AG08396 (cell line): ENCODE measurements around the gene PAK1IP1.
"Not testable (repeated sequence)": the region's sequence is repeated elsewhere in the genome, so short reads cannot be mapped to it uniquely, and the experiment has no call there.

Experiments used
- DNase-seq: peaks from one replicate; pipeline ENCODE4 v3.0.0; 2012; ENCODE audit warnings: low spot score, mixed read lengths

The PAK1IP1 gene, protein sequence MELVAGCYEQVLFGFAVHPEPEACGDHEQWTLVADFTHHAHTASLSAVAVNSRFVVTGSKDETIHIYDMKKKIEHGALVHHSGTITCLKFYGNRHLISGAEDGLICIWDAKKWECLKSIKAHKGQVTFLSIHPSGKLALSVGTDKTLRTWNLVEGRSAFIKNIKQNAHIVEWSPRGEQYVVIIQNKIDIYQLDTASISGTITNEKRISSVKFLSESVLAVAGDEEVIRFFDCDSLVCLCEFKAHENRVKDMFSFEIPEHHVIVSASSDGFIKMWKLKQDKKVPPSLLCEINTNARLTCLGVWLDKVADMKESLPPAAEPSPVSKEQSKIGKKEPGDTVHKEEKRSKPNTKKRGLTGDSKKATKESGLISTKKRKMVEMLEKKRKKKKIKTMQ

DNA sequence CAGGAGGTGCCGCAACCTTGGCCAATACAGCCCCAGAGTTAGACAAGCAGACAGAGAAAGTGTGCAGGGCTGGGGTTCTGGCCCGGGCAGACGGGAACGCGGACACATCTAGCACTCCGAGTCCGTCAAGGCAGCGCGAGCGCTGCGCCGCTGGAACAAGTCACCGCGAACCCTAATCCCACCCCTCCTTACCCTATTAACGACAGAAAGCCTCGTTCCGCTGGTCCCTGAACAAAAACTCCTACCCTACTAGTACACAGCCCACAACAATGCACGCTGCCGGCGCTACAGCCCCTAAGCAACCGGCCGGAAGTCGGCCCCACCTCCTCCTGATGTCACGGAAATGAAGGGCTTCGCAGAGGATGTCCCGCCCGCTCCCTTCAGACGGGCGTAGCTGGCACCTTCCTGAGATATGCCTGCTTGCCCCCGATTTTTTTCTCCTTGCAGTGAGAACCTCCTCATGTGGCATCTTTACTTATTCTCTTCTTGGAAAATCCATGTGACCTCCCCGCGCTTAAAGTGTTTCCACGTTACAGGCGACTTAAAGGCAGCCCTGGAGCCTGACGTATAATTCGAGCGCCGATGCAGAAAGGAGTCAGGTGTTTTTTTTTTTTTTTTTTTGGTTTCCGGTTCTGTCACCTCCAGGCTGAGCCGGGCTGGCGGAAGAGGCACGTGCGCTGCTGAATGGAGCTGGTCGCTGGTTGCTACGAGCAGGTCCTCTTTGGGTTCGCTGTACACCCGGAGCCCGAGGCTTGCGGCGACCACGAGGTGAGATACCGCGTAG, at the start of gene PAK1IP1, which contains the start of gene C6orf52:
Gene PAK1IP1 (plus strand): TSS at position 671 of the 784 bp plus-strand sequence. CDS start 14 bp downstream, at position 685.
Gene C6orf52 (minus strand): TSS at position 315 of the 784 bp plus-strand sequence. CDS start 7,066 bp downstream, outside the sequence.
- peak; percentile 93 for DNase-seq

DNA sequence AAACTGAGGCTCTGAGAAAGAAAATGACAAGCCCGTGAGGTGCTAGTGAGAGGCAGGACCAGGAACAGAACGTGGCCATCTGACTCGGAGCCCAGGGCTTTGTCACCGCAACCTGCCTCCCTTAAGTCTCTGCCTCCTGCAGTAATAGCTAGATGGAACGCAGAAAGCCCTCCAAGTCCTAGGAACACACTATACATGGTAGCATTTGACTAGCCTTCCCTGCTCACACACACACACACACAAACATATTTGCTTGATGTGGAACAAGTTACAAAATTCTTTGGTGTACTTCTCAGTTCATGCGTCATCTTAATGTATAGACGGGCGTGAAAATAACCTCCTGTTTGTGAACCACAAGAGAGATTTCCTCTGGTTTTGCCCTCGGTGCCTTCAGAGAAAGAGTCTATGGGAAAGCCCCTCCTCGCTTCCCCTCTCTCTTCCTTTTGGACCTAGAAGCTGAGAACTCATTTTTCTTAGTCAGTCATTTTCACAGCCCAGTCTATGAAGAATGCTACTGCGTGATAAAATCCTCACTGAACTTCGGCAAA, 39.2 kb upstream of the PAK1IP1 start:
- no peak for DNase-seq

DNA sequence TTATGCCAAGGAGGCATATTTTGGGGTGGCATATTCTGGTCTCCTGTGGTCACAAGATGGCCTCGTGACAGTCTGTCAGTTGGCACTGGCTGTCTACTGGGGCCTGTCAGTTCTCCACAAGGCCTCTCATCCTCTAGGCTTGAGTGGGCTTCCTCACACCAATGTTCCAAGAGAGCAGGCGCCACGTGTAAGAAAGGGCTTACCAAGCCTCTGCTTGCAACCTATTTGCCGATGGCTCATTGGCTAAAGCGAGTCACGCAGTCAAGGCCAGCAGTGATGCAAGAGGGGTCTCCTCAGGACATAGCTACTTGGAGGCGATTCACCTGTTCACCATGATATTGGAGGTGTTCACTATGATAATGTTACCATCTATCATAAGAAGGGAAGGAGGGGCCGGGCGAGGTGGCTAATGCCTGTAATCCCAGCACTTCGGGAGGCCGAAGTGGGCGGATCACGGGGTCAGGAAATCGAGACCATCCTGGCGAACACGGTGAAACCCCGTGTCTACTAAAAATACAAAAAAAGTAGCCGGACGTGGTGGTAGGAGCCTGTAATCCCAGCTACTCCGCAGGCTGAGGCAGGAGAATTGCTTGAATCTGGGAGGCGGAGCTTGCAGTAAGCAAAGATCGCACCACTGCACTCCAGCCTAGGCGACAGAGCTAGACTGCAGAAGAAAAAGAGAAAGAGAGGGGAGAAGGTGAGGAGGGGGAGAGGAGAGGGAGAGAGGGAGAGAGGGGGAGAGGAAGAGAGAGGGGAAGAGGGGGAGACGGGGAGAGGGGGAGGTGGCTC, 35.7 kb upstream of the PAK1IP1 start:
- DNase-seq: no peak

DNA sequence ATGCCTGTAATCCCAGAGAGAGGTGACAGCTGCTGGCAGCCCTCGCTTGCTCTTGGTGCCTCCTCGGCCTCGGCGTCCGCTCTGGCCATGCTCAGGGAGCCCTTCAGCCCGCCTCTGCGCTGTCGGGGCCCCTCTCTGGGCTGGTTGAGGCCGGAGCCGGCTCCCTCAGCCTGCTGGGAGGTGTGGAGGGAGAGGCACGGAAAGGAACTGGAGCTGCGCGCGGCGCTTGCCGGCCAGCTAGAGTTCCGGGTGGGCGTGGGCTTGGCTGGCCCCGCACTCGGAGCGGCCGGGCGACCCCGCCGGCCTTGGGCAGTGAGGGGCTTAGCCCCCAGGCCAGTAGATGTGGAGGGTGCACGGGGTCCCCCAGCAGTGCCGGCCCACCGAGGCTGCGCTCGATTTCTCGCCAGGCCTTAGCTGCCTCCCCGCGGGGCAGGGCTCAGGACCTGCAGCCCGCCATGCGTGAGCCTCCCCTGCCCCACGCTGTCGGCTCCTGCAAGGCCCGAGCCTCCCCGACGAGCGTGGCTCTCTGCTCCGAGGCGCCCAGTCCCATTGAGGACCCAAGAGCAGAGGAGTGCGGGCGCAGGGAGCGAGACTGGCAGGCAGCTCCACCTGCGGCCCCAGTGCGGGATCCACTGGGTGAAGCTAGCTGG, 34.9 kb upstream of the PAK1IP1 start:
- DNase-seq: no peak

DNA sequence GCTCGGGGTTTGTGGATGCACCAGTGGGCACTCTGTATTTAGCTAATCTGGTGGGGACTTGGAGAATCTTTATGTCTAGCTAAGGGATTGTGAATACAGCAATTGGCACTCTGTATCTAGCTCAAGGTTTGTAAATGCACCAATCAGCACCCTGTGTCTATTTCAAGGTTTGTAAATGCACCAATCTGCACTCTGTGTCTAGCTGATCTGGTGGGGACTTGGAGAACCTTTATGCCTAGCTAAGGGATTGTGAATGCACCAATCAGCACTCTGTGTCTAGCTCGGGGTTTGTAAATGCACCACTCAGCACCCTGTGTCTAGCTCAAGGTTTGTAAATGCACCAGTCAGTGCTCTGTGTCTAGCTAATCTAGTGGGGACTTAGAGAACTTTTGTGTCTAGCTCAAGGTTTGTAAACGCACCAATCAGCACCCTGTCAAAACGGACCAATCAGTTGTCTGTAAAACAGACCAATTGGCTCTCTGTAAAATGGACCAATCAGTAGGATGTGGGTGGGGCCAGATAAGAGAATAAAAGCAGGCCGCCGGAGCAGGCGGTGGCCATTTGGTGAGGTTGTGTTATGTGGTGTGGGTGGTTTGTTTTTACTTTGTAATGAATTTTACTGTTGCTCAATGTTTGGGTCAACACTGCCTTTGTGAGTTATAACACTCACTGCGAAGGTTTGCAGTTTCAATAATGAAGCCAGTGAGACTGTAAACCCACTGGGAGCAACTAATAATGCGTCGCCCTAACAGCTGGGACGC, 34.2 kb upstream of the PAK1IP1 start:
- DNase-seq: not testable (repeated sequence)

DNA sequence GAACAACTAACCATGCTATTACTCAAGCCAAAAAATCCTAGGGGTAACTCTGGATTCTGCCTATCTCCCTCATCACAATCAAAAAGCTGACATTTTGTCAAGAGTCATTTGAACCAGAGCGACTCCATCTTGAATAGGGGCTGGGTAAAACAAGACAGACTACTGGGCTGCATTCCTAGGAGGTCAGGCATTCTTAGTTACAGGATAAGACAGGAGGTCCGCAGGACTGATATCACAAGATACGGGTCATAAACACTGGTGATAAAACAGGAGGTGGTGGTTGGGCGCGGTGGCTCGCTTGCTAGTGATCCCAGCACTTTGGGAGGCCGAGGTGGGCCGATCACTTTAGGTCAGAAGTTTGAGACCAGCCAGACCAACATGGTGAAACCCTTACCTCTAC, 32.6 kb upstream of the PAK1IP1 start:
- no peak for DNase-seq

DNA sequence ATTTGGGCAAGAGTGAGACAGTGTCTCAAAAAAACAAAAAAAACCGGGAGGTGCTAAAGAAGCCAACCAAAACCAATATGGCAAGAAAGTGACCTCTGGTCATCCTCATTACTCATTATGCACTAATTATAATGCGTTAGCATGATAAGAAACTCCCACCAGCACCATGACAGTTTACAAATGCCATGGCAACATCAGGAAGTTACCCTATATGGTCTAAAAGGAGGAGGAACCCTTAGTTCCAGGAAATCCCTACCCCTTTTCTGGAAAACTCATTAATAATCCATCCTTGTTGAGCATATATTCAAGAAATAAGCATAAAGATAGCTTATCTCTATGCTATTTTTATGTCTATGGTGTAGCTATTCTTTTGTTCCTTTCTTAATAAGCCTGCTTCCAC, 32.0 kb upstream of the PAK1IP1 start:
- DNase-seq: no peak

DNA sequence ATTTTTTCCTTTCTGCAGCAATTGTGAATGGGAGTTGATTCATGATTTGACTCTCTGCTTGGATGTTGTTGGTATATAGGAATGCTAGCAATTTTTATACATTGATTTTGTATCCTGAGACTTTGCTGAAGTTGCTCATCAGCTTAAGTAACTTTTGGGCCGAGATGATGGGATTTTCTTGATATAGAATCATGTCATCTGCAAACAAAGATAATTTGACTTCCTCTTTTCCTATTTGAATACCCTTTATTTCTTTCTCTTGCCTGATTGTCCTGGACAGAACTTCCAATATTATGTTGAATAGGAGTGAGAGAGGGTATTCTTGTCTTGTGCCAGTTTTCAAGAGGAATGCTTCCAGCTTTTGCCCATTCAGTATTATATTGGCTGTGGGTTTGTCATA, 29.2 kb upstream of the PAK1IP1 start:
- DNase-seq: not testable (repeated sequence)

DNA sequence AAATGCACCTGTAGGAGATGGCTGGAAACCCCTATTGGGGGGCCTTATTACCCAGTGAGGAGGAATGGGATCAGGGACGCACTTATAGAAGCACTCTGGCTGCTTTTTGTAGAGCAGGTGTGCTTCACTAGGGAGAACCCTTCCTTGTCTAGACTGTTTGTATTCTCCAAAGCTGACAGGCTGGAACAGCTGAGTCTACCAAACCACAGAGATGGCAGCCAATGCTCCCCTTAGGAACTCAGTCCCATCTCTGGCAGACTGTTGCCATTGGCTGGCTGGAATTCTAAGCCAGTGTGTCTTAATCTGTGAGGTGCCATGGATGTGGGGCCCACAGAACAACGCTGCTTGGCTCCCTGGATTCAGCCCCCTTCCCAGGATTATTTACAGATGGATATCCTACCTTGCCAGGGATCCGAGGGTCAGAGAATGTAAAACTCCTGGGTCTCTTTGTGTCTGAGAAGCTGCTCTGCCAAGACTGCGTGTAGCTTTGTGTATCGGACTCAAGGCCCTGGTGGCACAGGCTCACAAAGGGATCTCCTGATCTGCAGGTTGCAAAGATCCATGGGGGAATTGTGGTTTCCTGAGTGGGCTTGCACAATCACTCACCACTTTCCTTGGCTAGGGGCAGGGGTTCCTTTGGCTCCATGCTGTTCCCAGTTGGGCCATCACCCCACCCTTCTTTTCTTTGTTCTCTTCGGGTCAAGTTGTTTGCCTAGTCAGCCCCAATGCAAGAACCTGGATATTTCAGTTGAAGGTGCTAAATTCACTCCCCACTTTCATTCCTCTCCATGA, 26.4 kb upstream of the PAK1IP1 start:
- no peak for DNase-seq

DNA sequence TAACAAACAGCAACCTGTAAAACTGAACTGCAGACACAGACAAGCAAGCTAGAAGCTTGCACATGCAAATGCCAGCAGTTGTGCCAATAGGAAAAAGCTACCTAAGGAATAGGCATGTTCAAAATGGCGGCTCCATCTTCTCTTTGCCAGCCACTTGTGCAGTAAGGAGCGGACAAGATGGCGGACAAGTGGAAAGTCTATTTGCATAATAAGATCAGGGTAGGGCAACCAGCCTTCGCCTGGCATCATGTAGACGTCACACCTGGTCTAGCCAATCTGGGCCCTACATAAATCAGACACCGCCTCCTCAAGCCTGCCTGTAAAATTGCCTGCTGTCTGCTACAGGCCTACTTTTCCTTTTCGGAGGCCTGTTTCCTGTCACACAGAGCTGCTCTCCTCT, 18.4 kb upstream of the PAK1IP1 start:
- DNase-seq: no peak

DNA sequence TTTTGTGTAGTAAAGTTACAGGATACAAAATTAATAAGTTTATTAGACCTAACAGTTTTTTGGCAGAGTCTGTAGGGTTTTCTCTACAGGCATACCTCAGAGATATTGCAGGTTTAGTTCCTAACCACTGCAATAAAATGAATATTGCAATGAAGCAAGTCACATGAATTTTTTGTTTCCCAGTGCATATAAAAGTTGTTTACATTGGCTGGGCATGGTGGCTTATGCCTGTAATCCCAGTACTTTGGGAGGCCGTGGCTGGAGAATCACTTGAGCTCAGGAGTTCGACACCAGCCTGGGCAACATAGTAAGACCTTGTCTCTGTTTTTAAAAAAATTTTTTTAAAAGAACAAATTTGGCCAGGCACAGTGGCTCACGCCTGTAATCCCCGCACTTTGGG, 16.3 kb upstream of the PAK1IP1 start:
- DNase-seq: no peak

DNA sequence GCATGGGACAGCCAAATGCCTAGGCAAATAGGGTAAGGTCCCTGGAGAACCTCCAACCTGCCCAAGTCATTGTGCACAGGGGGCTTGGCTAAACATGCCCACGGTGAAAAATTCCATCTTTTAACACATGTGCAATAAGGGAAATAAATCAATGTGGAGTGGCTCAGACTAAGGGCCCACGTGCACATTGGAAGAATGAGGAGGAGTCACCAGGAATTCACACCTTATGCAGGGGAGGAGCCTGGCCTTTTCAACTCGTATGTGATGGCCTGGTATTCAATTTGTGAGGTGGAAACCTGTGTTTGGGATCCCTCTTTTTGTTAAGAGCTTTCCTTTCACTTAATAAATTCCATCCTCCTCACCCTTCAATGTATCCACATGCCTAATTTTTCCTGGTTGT, 13.0 kb upstream of the PAK1IP1 start:
- no peak for DNase-seq

DNA sequence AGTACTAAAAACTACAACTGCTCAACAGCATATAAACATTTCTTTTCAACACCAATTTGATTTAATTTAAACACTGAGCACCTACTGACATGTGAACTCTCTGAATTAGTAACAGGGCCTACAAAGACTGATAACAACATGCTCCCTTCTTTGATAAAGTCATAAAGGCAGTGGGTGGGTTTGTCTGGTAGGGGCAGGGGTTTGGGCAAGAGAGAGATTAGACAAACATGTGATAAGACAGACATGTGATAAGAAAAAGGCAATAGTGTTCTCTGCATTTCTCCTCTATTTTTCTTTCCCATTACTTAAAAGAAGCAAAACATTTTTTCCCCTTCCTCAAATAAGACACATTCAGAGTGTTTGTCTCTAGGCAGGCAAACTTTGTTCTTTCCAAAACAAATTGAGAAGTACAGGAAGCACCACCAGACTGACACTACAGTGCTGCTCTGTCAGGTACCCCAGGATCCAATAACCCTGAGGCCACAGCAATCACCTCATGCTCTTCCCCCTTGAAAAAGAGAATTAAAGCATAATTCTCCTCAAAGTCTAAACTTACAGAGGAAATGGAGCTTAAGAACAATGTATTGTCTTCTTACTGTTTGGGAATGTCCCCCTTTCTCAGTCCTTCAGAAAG, 12.3 kb upstream of the PAK1IP1 start:
- DNase-seq: no peak

DNA sequence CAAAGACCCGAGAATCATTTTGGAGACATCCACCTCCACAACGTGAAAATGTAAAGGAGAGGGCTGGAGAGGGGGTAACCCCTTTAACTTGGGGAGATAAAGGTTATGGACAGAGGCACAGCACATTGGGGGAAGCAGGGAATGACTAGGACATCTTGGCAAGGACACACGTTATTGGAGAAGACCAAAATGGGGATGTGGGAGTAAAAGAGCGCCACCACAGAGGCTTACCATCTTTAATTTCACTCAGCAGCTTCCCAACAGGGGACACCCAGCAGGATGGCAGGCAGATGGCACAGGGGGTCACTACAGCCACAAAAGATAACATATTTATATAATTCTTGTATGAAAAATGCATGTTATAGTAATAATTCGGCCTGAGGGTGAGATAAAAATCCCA, 10.2 kb upstream of the PAK1IP1 start:
- no peak for DNase-seq

DNA sequence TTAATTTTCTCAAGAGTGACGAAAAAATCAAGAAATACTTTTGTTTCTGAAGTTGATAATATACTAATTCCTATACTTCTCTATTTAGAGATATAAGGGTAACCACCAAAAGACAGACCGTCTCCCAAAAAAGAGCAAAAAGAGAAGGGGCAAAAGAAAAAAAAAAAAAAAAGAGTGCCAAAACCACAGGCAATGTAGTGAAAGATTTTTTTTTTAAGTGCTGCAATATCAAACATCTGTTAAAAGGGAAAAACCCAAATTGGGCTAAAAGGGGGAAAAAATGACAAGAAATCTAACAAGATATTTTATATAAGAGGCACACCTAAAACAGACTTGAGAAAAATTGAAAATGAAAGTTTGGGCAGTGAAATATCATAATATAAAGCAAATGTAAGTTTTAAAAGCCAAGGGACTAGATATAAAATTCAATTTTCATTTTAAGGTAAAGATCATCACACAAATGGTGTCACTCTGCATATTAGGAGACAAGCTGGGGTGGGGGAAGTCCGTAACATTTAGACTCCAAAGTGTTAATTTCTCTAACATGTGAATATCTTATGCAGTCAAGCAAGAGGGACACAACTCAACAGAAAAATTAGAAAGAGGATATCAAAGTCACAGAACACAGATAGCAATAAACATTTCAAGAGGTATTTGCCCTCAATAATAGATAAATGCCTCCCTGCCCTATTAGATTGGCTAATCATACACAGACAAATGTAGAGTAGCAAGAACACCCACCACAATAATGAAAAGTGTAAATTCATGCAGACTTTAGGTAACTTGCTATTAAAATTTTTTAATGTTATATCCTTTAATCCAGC, 9.5 kb upstream of the PAK1IP1 start:
- DNase-seq: no peak

DNA sequence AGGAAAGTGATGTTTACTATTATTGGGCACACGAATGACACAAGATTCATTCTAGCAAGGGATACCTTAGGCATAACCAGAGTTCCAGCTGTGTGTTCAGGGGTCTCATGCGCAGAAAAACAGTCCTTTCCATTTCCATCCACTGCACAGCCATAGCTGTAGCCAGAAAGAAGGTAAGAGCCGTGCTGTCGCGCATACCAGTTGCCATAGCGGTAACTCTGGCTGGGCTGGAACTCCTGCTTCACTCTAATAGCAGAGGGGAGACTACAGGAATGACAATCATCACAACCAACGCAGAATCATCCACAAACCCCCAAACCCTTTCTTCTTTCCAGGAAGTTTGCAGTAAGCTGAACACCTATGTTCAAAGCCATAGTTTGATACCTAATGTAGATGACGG, 7.9 kb upstream of the PAK1IP1 start:
- DNase-seq: no peak

DNA sequence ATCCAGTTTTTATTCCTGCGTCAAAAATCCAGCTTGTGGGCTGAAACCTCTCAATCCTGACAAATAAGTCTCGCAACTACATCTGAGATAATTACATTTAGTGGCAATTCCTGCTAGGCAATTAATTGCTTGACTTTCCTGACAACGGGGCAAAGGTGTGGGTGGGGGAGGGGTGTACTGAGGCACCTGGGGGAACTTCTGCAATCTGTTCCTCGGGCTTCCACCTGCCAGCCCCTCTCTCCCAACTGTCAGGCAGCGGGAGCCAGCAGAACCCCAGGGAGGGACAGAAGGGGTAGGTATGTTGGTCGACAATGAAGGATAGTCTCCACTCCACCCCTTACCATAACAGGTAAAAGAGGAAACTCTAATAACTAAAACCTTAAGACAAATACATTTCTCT, 7.2 kb upstream of the PAK1IP1 start:
- no peak for DNase-seq

DNA sequence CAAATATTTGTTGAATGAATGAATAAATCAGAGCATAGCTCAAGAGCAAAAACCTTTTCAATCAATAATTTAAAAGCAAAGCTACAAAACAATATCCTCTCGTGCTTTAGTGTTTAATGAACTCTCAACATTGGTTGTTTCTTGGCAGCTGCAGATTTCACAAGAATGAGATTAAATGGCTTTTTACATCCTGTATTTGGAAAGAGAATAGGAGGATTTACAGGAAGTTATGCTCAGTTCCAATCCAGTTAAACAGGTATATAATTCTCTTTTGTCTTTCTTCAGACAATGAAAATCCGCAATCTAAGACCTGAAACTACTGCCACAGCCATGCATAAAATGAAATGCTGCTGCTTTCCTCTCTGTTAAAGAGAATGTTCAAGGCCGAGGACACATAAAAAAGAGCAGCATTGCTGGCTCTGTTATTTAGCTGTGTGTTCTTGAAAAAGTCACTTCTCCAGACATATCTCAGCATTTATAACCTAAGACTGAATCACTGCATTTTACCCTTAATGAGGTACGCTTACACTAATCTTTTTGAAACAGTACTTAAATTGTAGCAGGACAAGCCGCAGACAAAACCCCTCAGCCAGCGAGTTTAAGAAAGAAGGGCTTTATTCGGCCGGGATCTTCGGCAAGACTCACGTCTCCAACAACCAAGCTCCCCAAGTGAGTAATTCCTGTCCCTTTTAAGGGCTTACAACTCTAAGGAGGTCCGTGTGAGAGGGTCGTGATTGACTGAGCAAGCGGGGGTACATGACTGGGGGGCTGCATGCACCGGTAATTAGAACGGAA, 3.9 kb upstream of the PAK1IP1 start:
- no peak for DNase-seq
